PC-3 (cell line): ENCODE measurements around the gene LRCH1. TPM values are rescaled to one million over a fixed set of nuclear protein-coding genes. Genes with fewer than 3 reads are reported as not detected.

ENCODE experiments used
- ATAC-seq: fragments of 200-7000 bp; cut with Tn5 transposase; 2 replicates; pipeline ENCODE4 v1.9.1; 2020; ENCODE audit warnings: mild to moderate bottlenecking, moderate library complexity
- BruUV-seq: library from RNA; stranded (reverse); fragments of 400-500 nt; replicated peaks from 2 replicates; lab custom pipeline; 2021; lab: Mats Ljungman, UMichigan
- CTCF ChIA-PET: fragments of 300-600 bp; sonication (Branson Sonifier 250); formaldehyde crosslinking; loops from one replicate; lab custom pipeline; 2022; ENCODE audit warnings: antibody characterized with exemption; lab: Charles Lee
- POLR2A ChIA-PET: fragments of 300-600 bp; sonication (Branson Sonifier 250); formaldehyde crosslinking; loops from one replicate; lab custom pipeline; 2022; ENCODE audit warnings: antibody characterized with exemption; ENCODE audit not compliant: unreplicated experiment; lab: Charles Lee
- DNase-seq: peaks from one replicate; pipeline ENCODE4 v3.0.0-alpha.2; 2015
- H2AFZ ChIP-seq: fragments of 300-600 bp; sonication (generic); 2 replicates; pipeline ENCODE4 v1.6.0; 2016; ENCODE audit warnings: antibody characterized with exemption, low read length
- H3F3A ChIP-seq: fragments of 300-600 bp; sonication (generic); one replicate; pipeline ENCODE4 v1.6.0; 2017; ENCODE audit warnings: antibody characterized with exemption, low read length, control low read depth, mild to moderate bottlenecking; ENCODE audit not compliant: unreplicated experiment
- H3K27ac ChIP-seq: fragments of 300-600 bp; sonication (generic); 2 replicates; pipeline ENCODE4 v1.5.1; 2016; ENCODE audit warnings: mild to moderate bottlenecking, low read length
- H3K27me3 ChIP-seq: fragments of 300-600 bp; sonication (generic); 2 replicates; pipeline ENCODE4 v1.6.1; 2016; ENCODE audit warnings: low read length, mixed read lengths
- H3K36me3 ChIP-seq: fragments of 300-600 bp; sonication (generic); 2 replicates; pipeline ENCODE4 v1.6.1; 2016; ENCODE audit warnings: low read depth, mixed run types, low read length, mixed read lengths
- H3K4me1 ChIP-seq: fragments of 300-600 bp; sonication (generic); 2 replicates; pipeline ENCODE4 v1.5.1; 2016; ENCODE audit warnings: low read length; ENCODE audit not compliant: insufficient read depth
- H3K4me2 ChIP-seq: fragments of 300-600 bp; sonication (generic); 2 replicates; pipeline ENCODE4 v1.6.0; 2016; ENCODE audit warnings: low read length
- H3K4me3 ChIP-seq: fragments of 300-600 bp; sonication (generic); 2 replicates; pipeline ENCODE4 v1.5.1; 2016; ENCODE audit warnings: mild to moderate bottlenecking, low read length, mixed read lengths
- H3K79me2 ChIP-seq: fragments of 300-600 bp; sonication (generic); 2 replicates; pipeline ENCODE4 v1.6.1; 2017; ENCODE audit warnings: low read length, mixed read lengths
- H3K9ac ChIP-seq: fragments of 300-600 bp; sonication (generic); 2 replicates; pipeline ENCODE4 v1.6.0; 2016; ENCODE audit warnings: mild to moderate bottlenecking, low read length
- H3K9me2 ChIP-seq: fragments of 300-600 bp; sonication (generic); replicated peaks from 2 replicates; pipeline ENCODE4 v1.6.1; 2016; ENCODE audit warnings: mixed run types, low read length, mixed read lengths
- H3K9me3 ChIP-seq: fragments of 300-600 bp; sonication (generic); 2 replicates; pipeline ENCODE4 v1.6.1; 2016; ENCODE audit warnings: low read length, mixed read lengths
- H4K20me1 ChIP-seq: fragments of 300-600 bp; sonication (generic); 2 replicates; pipeline ENCODE4 v1.6.1; 2016; ENCODE audit warnings: low read length, mixed read lengths
- EZH2 ChIP-seq: fragments of 300-600 bp; sonication (generic); IDR thresholded peaks from one replicate; pipeline ENCODE4 v1.6.1; 2017; ENCODE audit warnings: antibody characterized with exemption, mild to moderate bottlenecking, low read length; ENCODE audit not compliant: unreplicated experiment
- EZH2phosphoT487 ChIP-seq: fragments of 300-600 bp; sonication (generic); IDR thresholded peaks from 2 replicates; pipeline ENCODE4 v1.6.1; 2018; ENCODE audit warnings: mild to moderate bottlenecking, antibody characterized with exemption, low read length, borderline replicate concordance
- intact Hi-C: fragments of 100-400 bp; cut with micrococcal nuclease; formaldehyde crosslinking; loops from 2 replicates; pipeline ENCODE4 v1.9.0; 2023
- total RNA-seq: library from RNA; depleted of rRNA; stranded (reverse); fragments of >200 nt; gene quantifications from 2 replicates; pipeline ENCODE4 v1.2.3, GENCODE V29; 2014
- TF ChIP-seq, protein P1 (sequence below): fragments of 300-600 bp; sonication (generic); conservative IDR thresholded peaks from 2 replicates; pipeline ENCODE4 v1.5.1; 2017; ENCODE audit warnings: antibody characterized with exemption, low read depth, mild to moderate bottlenecking, low read length

LRCH1 gene
- total RNA-seq, 1 experiment from 2014 or later, result 4.3 TPM

GRCh38 chr13:46782691-46783090 is 229.7 kb downstream of the LRCH1 start:
- H3K9me3 ChIP-seq, result no peaks in the 10 kb centered on the region
- BruUV-seq, result no TSS peak
- intact Hi-C loops, result no loop called here
- H2AFZ ChIP-seq, result no peak overlapping the region
- H3K9me2 ChIP-seq, result no peaks in the 10 kb centered on the region
- no peak overlapping the region for H3K9ac ChIP-seq
- peaks cover 15% of the 10 kb centered on the region for H3K4me1 ChIP-seq
- H3K27ac ChIP-seq, result no peak overlapping the region
- ATAC-seq, result no peak
- DNase-seq, result no peak
- peaks cover 41% of the 10 kb centered on the region for H3K36me3 ChIP-seq
- CTCF ChIA-PET, result no interaction called here
- no peaks in the 10 kb centered on the region for H3K27me3 ChIP-seq
- POLR2A ChIA-PET, result no interaction called here
- H3F3A ChIP-seq, result no peaks in the 10 kb centered on the region
- no peaks in the 10 kb centered on the region for H3K79me2 ChIP-seq
- TF ChIP-seq EZH2 (no peak), EZH2phosphoT487 (no peak)
- TF ChIP-seq, protein P1, sequence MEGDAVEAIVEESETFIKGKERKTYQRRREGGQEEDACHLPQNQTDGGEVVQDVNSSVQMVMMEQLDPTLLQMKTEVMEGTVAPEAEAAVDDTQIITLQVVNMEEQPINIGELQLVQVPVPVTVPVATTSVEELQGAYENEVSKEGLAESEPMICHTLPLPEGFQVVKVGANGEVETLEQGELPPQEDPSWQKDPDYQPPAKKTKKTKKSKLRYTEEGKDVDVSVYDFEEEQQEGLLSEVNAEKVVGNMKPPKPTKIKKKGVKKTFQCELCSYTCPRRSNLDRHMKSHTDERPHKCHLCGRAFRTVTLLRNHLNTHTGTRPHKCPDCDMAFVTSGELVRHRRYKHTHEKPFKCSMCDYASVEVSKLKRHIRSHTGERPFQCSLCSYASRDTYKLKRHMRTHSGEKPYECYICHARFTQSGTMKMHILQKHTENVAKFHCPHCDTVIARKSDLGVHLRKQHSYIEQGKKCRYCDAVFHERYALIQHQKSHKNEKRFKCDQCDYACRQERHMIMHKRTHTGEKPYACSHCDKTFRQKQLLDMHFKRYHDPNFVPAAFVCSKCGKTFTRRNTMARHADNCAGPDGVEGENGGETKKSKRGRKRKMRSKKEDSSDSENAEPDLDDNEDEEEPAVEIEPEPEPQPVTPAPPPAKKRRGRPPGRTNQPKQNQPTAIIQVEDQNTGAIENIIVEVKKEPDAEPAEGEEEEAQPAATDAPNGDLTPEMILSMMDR, result no peak
- H3K4me3 ChIP-seq, result no peak overlapping the region
- no peaks in the 10 kb centered on the region for H4K20me1 ChIP-seq
- no peak overlapping the region for H3K4me2 ChIP-seq

DNA sequence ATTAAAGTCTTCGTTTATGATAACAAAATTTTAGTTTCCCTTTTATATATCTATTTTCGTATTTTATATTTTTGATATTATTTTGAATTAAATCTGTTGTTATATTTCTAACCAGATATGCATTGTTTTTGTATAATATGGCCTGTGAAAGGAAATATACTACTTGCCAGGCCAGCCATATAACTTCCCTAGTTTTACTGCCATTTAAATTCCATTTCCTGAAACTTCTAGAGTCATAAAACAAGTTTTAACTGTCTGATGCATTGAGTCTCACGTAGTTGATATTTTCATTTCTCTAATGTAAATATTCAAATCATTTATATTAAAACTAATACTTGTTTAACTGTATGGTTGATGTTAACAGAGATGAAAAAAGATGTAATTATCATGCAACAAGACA is 230.5 kb downstream of the LRCH1 start:
- H3K27me3 ChIP-seq, result no peaks in the 10 kb centered on the region
- H2AFZ ChIP-seq, result no peak overlapping the region
- ChIA-PET POLR2A (no interaction called here), CTCF (no interaction called here)
- no peak overlapping the region for H3K4me3 ChIP-seq
- H3K9me3 ChIP-seq, result no peaks in the 10 kb centered on the region
- H3K9me2 ChIP-seq, result no peaks in the 10 kb centered on the region
- H3K4me1 ChIP-seq, result peaks cover 9% of the 10 kb centered on the region
- no peak overlapping the region for H3K4me2 ChIP-seq
- no peak overlapping the region for H3K27ac ChIP-seq
- H3F3A ChIP-seq, result no peaks in the 10 kb centered on the region
- peaks cover 49% of the 10 kb centered on the region for H3K36me3 ChIP-seq
- TF ChIP-seq, protein P1, result no peak
- TF ChIP-seq EZH2 (no peak), EZH2phosphoT487 (no peak)
- no peaks in the 10 kb centered on the region for H4K20me1 ChIP-seq
- DNase-seq, result no peak
- no TSS peak for BruUV-seq
- intact Hi-C loops, result no loop called here
- ATAC-seq, result no peak
- no peaks in the 10 kb centered on the region for H3K79me2 ChIP-seq
- no peak overlapping the region for H3K9ac ChIP-seq

- Histone ChIP-seq H3K79me2 (peaks cover 37% of the 10 kb centered on the region), H3K9ac (no peak overlapping the region; the same call in 1 of the 2 replicates), H3K27ac (no peak overlapping the region), H3K9me3 (no peaks in the 10 kb centered on the region), H3K4me1 (peaks cover 19% of the 10 kb centered on the region), H3K4me3 (no peak overlapping the region), H3K9me2 (no peaks in the 10 kb centered on the region), H3K27me3 (no peaks in the 10 kb centered on the region), H3K4me2 (peak overlapping the region; percentile 90; the same call in 1 of the 2 replicates), H3F3A (no peaks in the 10 kb centered on the region), H4K20me1 (no peaks in the 10 kb centered on the region), H3K36me3 (peaks cover 16% of the 10 kb centered on the region; the same call in 1 of the 2 replicates), H2AFZ (no peak overlapping the region)
- TF ChIP-seq, protein P1, result no peak
- TF ChIP-seq EZH2 (no peak), EZH2phosphoT487 (no peak)
- intact Hi-C loops, result no loop called here
- ATAC-seq (no peak), DNase-seq (no peak)
- ChIA-PET POLR2A (no interaction called here), CTCF (no interaction called here)
- BruUV-seq, result no TSS peak
Observed at GRCh38 chr13:46795321-46795720, 242.4 kb downstream of the LRCH1 start.
